Measurements from ENCODE around the gene MAPK1. TPM values are rescaled to one million over a fixed set of nuclear protein-coding genes. Genes with fewer than 3 reads are reported as not detected.

The MAPK1 gene
- total RNA-seq, 2 donors from 2014 or later = 39.7 to 42.6 TPM

GRCh38 chr22:21759646-21760376 lies 107.6 kb downstream of the MAPK1 start:
- H3K27me3 ChIP-seq = no peaks in the 10 kb centered on the region
- DNase-seq (ENCODE audit: low spot score) = no peak
- peaks cover 0 to 12% of the 10 kb centered on the region in 2 donors for H3K4me1 ChIP-seq
- no peaks in the 10 kb centered on the region for H3K9me3 ChIP-seq
- no peak overlapping the region for H3K4me3 ChIP-seq
- TF ChIP-seq CTCF (IDR thresholded peaks at IDR 0.05) = no peak
- H3K36me3 ChIP-seq = peaks cover 54% of the 10 kb centered on the region
- H3K27ac ChIP-seq = no peak overlapping the region

- no peak for DNase-seq (ENCODE audit: low spot score)
- no peaks in the 10 kb centered on the region for H3K9me3 ChIP-seq
- H3K27ac ChIP-seq = no peak overlapping the region
- TF ChIP-seq CTCF (IDR thresholded peaks at IDR 0.05) = no peak
- H3K36me3 ChIP-seq = peaks cover 47% of the 10 kb centered on the region
- H3K4me1 ChIP-seq = peaks cover 0 to 19% of the 10 kb centered on the region in 2 donors
- no peak overlapping the region for H3K4me3 ChIP-seq
- no peaks in the 10 kb centered on the region for H3K27me3 ChIP-seq
These were observed 108.4 kb downstream of the MAPK1 start for GRCh38 chr22:21759093-21759492.

GRCh38 chr22:21758091-21758864 lies 109.2 kb downstream of the MAPK1 start:
- no peak overlapping the region for H3K4me3 ChIP-seq
- DNase-seq (ENCODE audit: low spot score) = no peak
- H3K27ac ChIP-seq = no peak overlapping the region
- TF ChIP-seq CTCF (IDR thresholded peaks at IDR 0.05) = no peak
- peaks cover 39% of the 10 kb centered on the region for H3K36me3 ChIP-seq
- no peaks in the 10 kb centered on the region for H3K9me3 ChIP-seq
- no peaks in the 10 kb centered on the region for H3K27me3 ChIP-seq
- peaks cover 0 to 22% of the 10 kb centered on the region in 2 donors for H3K4me1 ChIP-seq

GRCh38 chr22:21755851-21756284 lies 111.6 kb downstream of the MAPK1 start:
- peak overlapping the region in 1 of 2 donors; percentile 14 for H3K27ac ChIP-seq

GRCh38 chr22:21754523-21754922 lies 112.9 kb downstream of the MAPK1 start:
- Histone ChIP-seq H3K27ac (peak overlapping the region in 1 of 2 donors; percentile 14), H3K4me1 (peaks cover 0 to 22% of the 10 kb centered on the region in 2 donors), H3K27me3 (no peaks in the 10 kb centered on the region), H3K36me3 (peaks cover 11% of the 10 kb centered on the region), H3K9me3 (no peaks in the 10 kb centered on the region), H3K4me3 (no peak overlapping the region)
- DNase-seq (ENCODE audit: low spot score) = peak; percentile 64
- no peak for TF ChIP-seq CTCF (IDR thresholded peaks at IDR 0.05)

More at GRCh38 chr22:21755851-21756284, 111.6 kb downstream of the MAPK1 start:
- Histone ChIP-seq H3K36me3 (peaks cover 15% of the 10 kb centered on the region), H3K27me3 (no peaks in the 10 kb centered on the region), H3K4me3 (no peak overlapping the region), H3K4me1 (peaks cover 0 to 22% of the 10 kb centered on the region in 2 donors), H3K9me3 (no peaks in the 10 kb centered on the region)
- no peak for DNase-seq (ENCODE audit: low spot score)
- TF ChIP-seq CTCF (IDR thresholded peaks at IDR 0.05) = no peak
